PC-3 (cell line): ENCODE measurements around the gene PRR23C. TPM values are rescaled to one million over a fixed set of nuclear protein-coding genes. Genes with fewer than 3 reads are reported as not detected.

Source experiments
- ATAC-seq: fragments of 200-7000 bp; cut with Tn5 transposase; 2 replicates; pipeline ENCODE4 v1.9.1; 2020; ENCODE audit warnings: mild to moderate bottlenecking, moderate library complexity
- BruUV-seq: library from RNA; stranded (reverse); fragments of 400-500 nt; replicated peaks from 2 replicates; lab custom pipeline; 2021; lab: Mats Ljungman, UMichigan
- CTCF ChIA-PET: fragments of 300-600 bp; sonication (Branson Sonifier 250); formaldehyde crosslinking; loops from one replicate; lab custom pipeline; 2022; ENCODE audit warnings: antibody characterized with exemption; lab: Charles Lee
- POLR2A ChIA-PET: fragments of 300-600 bp; sonication (Branson Sonifier 250); formaldehyde crosslinking; loops from one replicate; lab custom pipeline; 2022; ENCODE audit warnings: antibody characterized with exemption; ENCODE audit not compliant: unreplicated experiment; lab: Charles Lee
- DNase-seq: peaks from one replicate; pipeline ENCODE4 v3.0.0-alpha.2; 2015
- H2AFZ ChIP-seq: fragments of 300-600 bp; sonication (generic); 2 replicates; pipeline ENCODE4 v1.6.0; 2016; ENCODE audit warnings: antibody characterized with exemption, low read length
- H3F3A ChIP-seq: fragments of 300-600 bp; sonication (generic); one replicate; pipeline ENCODE4 v1.6.0; 2017; ENCODE audit warnings: antibody characterized with exemption, low read length, control low read depth, mild to moderate bottlenecking; ENCODE audit not compliant: unreplicated experiment
- H3K27ac ChIP-seq: fragments of 300-600 bp; sonication (generic); 2 replicates; pipeline ENCODE4 v1.5.1; 2016; ENCODE audit warnings: mild to moderate bottlenecking, low read length
- H3K27me3 ChIP-seq: fragments of 300-600 bp; sonication (generic); 2 replicates; pipeline ENCODE4 v1.6.1; 2016; ENCODE audit warnings: low read length, mixed read lengths
- H3K36me3 ChIP-seq: fragments of 300-600 bp; sonication (generic); 2 replicates; pipeline ENCODE4 v1.6.1; 2016; ENCODE audit warnings: low read depth, mixed run types, low read length, mixed read lengths
- H3K4me1 ChIP-seq: fragments of 300-600 bp; sonication (generic); 2 replicates; pipeline ENCODE4 v1.5.1; 2016; ENCODE audit warnings: low read length; ENCODE audit not compliant: insufficient read depth
- H3K4me2 ChIP-seq: fragments of 300-600 bp; sonication (generic); 2 replicates; pipeline ENCODE4 v1.6.0; 2016; ENCODE audit warnings: low read length
- H3K4me3 ChIP-seq: fragments of 300-600 bp; sonication (generic); 2 replicates; pipeline ENCODE4 v1.5.1; 2016; ENCODE audit warnings: mild to moderate bottlenecking, low read length, mixed read lengths
- H3K79me2 ChIP-seq: fragments of 300-600 bp; sonication (generic); 2 replicates; pipeline ENCODE4 v1.6.1; 2017; ENCODE audit warnings: low read length, mixed read lengths
- H3K9ac ChIP-seq: fragments of 300-600 bp; sonication (generic); 2 replicates; pipeline ENCODE4 v1.6.0; 2016; ENCODE audit warnings: mild to moderate bottlenecking, low read length
- H3K9me2 ChIP-seq: fragments of 300-600 bp; sonication (generic); replicated peaks from 2 replicates; pipeline ENCODE4 v1.6.1; 2016; ENCODE audit warnings: mixed run types, low read length, mixed read lengths
- H3K9me3 ChIP-seq: fragments of 300-600 bp; sonication (generic); 2 replicates; pipeline ENCODE4 v1.6.1; 2016; ENCODE audit warnings: low read length, mixed read lengths
- H4K20me1 ChIP-seq: fragments of 300-600 bp; sonication (generic); 2 replicates; pipeline ENCODE4 v1.6.1; 2016; ENCODE audit warnings: low read length, mixed read lengths
- EZH2 ChIP-seq: fragments of 300-600 bp; sonication (generic); IDR thresholded peaks from one replicate; pipeline ENCODE4 v1.6.1; 2017; ENCODE audit warnings: antibody characterized with exemption, mild to moderate bottlenecking, low read length; ENCODE audit not compliant: unreplicated experiment
- EZH2phosphoT487 ChIP-seq: fragments of 300-600 bp; sonication (generic); IDR thresholded peaks from 2 replicates; pipeline ENCODE4 v1.6.1; 2018; ENCODE audit warnings: mild to moderate bottlenecking, antibody characterized with exemption, low read length, borderline replicate concordance
- intact Hi-C: fragments of 100-400 bp; cut with micrococcal nuclease; formaldehyde crosslinking; loops from 2 replicates; pipeline ENCODE4 v1.9.0; 2023
- total RNA-seq: library from RNA; depleted of rRNA; stranded (reverse); fragments of >200 nt; gene quantifications from 2 replicates; pipeline ENCODE4 v1.2.3, GENCODE V29; 2014
- TF ChIP-seq, protein P1 (sequence below): fragments of 300-600 bp; sonication (generic); conservative IDR thresholded peaks from 2 replicates; pipeline ENCODE4 v1.5.1; 2017; ENCODE audit warnings: antibody characterized with exemption, low read depth, mild to moderate bottlenecking, low read length

PRR23C gene
- total RNA-seq, 1 experiment from 2014 or later: not detected

DNA sequence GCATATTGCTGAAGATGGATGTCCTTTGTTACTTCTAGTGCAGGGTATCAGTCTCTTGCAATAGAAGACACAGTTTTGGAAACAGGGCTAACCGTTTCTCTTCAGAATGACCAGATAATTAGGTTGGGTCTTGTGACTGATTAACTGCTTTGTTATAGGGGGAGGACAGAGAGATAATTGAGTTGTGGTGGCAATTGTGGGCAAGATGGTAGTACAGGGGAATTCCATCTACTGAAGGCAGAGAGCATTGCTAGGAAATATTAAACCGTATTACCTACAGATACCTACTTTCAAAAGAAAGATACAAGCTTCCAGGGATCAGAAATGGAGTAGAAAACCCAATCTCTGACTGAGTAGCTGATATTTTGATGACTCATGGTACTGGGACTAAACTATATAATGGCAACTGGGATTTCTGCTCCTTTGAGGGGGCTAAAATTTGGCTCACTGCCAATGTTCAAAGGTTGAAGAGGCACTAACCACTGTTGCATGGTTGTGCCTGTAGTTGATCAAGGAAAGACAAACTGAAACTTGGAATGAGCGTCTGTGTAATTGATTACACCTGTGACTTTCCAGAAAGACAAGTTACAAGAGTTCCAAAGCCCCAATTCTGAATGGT, 28.2 kb downstream of the PRR23C start:
- POLR2A ChIA-PET: no interaction called here
- H3K9me3 ChIP-seq: no peaks in the 10 kb centered on the region
- H3K36me3 ChIP-seq: no peaks in the 10 kb centered on the region
- DNase-seq (no peak), ATAC-seq (no peak)
- CTCF ChIA-PET: no interaction called here
- H3K4me1 ChIP-seq: no peaks in the 10 kb centered on the region
- H3K4me2 ChIP-seq: no peak overlapping the region
- H3K27me3 ChIP-seq: no peaks in the 10 kb centered on the region
- H3K9ac ChIP-seq: no peak overlapping the region
- H2AFZ ChIP-seq: no peak overlapping the region
- H3K9me2 ChIP-seq: no peaks in the 10 kb centered on the region
- BruUV-seq: no TSS peak
- H3K27ac ChIP-seq: no peak overlapping the region
- H3F3A ChIP-seq: no peaks in the 10 kb centered on the region
- no peaks in the 10 kb centered on the region for H3K79me2 ChIP-seq
- intact Hi-C loops: no loop called here
- no peak overlapping the region for H3K4me3 ChIP-seq
- TF ChIP-seq EZH2phosphoT487 (no peak), EZH2 (no peak)
- TF ChIP-seq, protein P1, sequence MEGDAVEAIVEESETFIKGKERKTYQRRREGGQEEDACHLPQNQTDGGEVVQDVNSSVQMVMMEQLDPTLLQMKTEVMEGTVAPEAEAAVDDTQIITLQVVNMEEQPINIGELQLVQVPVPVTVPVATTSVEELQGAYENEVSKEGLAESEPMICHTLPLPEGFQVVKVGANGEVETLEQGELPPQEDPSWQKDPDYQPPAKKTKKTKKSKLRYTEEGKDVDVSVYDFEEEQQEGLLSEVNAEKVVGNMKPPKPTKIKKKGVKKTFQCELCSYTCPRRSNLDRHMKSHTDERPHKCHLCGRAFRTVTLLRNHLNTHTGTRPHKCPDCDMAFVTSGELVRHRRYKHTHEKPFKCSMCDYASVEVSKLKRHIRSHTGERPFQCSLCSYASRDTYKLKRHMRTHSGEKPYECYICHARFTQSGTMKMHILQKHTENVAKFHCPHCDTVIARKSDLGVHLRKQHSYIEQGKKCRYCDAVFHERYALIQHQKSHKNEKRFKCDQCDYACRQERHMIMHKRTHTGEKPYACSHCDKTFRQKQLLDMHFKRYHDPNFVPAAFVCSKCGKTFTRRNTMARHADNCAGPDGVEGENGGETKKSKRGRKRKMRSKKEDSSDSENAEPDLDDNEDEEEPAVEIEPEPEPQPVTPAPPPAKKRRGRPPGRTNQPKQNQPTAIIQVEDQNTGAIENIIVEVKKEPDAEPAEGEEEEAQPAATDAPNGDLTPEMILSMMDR: no peak
- no peaks in the 10 kb centered on the region for H4K20me1 ChIP-seq

DNA sequence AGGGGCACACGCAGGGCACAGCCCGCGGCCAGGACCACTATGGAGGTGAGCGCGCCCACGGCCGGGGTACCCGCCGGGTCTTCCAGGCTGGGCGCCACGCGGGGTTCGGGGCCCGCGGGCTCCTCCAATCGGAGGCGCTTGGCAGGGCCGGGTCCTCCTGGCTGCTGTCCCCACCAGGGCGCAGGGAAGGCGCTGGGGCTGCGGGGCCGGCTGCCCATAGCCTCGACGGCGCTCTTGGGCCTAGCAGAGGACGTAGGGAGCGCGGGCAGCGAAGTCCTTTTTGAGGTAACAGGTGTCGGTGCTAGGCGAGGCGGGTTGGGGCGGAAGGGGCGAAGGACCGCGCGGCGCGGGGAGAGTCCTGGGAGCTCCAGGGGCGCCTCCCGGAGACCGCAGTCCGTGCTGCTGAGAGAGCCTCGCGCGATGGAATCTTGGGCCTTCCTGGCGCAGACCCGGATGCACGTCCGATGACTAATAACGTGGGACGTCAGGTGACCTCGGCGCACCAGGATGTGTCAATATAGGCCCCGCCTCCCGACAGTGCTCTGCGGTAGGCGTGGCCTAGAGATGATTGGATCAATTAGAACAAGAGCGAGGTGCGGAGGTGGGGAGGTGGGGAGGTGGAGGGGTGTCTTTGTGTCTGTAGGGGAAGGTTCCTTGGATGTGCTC, 38.5 kb downstream of the PRR23C start, which contains the start of gene PRR23A:
PRR23A (minus strand) TSS at position 218 of the 666 bp plus-strand sequence; CDS start at position 218, 0 bp downstream.
- Histone ChIP-seq H3K9me2 (no peaks in the 10 kb centered on the region), H3K4me1 (no peaks in the 10 kb centered on the region), H3K9ac (no peak within 1 kb of the TSS), H3K27ac (no peak within 1 kb of the TSS), H3K9me3 (no peaks in the 10 kb centered on the region), H4K20me1 (no peaks in the 10 kb centered on the region), H3K79me2 (no peaks in the 10 kb centered on the region), H3K4me3 (no peak within 1 kb of the TSS), H3K27me3 (no peaks in the 10 kb centered on the region), H3F3A (no peaks in the 10 kb centered on the region), H3K36me3 (no peaks in the 10 kb centered on the region), H3K4me2 (no peak within 1 kb of the TSS), H2AFZ (no peak within 1 kb of the TSS)
- DNase-seq (no peak), ATAC-seq (no peak)
- ChIA-PET POLR2A (no interaction called here), CTCF (no interaction called here)
- no peak for TF ChIP-seq EZH2
- no peak for TF ChIP-seq EZH2phosphoT487
- TF ChIP-seq, protein P1: no peak
- intact Hi-C loops: no loop called here
- no TSS peak for BruUV-seq
